T47D (cell line): Measurements from ENCODE around the gene CDKN1A.
"Not testable (repeated sequence)": the region's sequence is repeated elsewhere in the genome, so short reads cannot be mapped to it uniquely, and the experiment has no call there.

Experiments
- DNase-seq, 2 experiments: peaks; one replicate each; pipeline versions ENCODE4 v3.0.0 to v3.0.0-alpha.2; 2011 to 2012; ENCODE audit warnings: low read depth in 1 of 2, low spot score in 1 of 2
- JUND ChIP-seq: IDR thresholded peaks from 2 replicates; pipeline ENCODE4 v1.6.1; 2012; ENCODE audit warnings: low read depth
- in situ Hi-C: cut with HindIII; loops from 2 replicates; pipeline ENCODE4 v1.10.0; 2016; ENCODE audit warnings: low sequenced_read_pairs, low pct_unique_long_range_greater_than_20kb

The CDKN1A gene

DNA sequence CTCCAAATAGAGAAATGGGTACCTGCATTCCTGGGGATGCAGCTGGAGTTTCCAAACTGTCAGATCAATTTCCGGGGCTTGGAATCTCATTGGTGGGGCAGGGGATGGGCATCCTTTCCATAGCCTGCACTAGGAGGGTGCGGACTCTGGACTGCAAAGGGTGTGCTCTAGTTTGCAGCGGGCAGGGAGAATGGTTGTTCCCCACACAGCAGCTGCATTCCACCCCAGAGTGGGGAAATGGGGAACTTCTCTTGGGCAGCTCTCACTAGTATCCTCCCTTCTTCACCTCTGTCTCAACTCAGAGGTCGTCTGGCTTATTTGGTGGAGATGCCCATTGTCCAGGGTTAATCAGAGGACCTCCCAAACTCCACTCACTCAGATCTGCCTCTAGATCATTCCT, 34.5 kb upstream of the CDKN1A start:
- in situ Hi-C loops: no loop called here
- DNase-seq: no peak
- TF ChIP-seq JUND: no peak

DNA sequence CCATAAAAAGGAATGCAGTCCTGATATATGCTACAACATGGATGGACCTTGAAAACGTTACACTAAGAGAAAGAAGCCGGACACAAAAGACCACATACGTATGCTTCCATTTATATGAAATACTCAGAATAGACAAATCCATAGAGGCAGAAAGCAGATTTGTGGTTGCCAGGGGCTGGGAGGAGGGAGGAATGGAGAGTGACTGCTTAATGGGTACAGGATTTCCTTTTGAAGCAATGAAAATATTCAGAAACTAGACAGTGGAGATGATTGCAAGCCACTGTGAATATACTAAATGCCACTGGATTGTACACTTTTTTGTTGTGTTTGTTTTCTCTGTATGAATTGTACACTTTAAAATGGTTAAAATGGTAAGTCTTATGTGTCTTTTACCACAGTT, 29.4 kb upstream of the CDKN1A start:
- DNase-seq: no peak
- no peak for TF ChIP-seq JUND

DNA sequence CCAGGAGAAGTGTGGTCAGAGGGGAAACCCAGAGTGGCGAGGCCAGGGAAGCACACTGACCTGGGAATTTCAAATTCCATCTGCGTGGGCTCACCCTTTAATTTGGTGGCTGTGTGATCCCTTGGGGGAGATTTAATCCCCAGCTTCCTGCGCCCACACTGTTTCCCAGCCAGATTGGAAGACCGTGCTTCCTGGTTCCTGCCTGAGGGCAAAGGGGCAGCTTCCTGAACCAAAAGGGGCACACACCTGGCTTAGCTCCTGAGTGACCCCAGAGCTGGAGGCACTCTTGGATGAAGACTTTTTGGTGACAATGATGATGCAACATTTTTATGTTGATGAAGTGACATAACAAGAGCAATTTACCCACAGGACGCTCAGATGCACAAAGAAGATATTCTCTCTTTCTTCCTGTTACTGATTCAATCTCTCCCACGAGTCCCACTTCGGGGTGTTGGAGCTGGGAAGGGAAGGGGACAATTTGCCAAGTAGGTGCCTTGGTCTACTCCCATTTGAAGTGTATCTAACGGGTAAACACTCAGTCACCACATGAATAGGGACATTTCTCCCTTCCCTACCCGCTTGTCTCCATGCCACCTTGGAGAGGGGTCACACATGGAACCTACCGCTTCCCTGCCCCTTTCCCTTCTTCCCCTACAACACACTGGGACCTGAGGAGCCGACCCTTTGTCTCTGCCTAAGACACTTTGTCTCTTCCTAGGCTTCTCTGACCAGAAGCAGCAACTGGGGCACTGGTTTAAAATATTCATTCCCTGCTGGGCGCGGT, 28.6 kb upstream of the CDKN1A start:
- no peak for TF ChIP-seq JUND
- in situ Hi-C loops: no loop called here
- peak in 1 of 2 experiments; percentile 51 for DNase-seq

More for the DNA sequence above, 29.4 kb upstream of the CDKN1A start:
- in situ Hi-C loops: no loop called here

DNA sequence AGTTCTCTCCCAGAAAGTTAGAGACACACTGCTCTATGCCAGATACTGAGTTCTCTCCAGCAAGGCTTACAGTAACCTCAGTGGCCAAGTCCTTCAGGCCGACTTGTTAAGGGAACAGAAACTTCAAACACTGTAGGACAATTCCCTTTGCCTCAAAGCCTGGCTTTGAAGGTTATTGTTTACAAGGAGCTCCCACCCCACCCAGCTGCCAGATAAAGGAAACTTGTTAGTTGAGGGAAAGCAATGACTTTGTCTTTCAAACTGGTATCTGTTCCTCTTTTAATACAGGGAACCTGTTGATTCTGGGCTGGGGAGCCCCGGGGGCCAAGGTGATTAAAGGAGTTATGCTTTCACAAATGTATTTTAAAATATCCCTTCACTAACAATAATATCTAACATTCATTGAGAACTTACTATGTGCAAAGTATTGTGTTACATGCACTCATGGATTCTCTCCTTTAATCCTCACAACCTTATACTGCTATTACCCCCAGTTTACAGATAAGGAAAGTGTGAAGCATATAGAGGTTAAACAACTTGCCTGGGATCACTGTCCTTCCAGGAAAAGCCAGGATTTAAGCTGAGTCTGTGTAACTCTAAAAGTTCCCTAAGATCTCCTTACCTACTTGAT, 27.6 kb upstream of the CDKN1A start:
- DNase-seq: no peak
- in situ Hi-C loops: no loop called here
- TF ChIP-seq JUND: no peak

DNA sequence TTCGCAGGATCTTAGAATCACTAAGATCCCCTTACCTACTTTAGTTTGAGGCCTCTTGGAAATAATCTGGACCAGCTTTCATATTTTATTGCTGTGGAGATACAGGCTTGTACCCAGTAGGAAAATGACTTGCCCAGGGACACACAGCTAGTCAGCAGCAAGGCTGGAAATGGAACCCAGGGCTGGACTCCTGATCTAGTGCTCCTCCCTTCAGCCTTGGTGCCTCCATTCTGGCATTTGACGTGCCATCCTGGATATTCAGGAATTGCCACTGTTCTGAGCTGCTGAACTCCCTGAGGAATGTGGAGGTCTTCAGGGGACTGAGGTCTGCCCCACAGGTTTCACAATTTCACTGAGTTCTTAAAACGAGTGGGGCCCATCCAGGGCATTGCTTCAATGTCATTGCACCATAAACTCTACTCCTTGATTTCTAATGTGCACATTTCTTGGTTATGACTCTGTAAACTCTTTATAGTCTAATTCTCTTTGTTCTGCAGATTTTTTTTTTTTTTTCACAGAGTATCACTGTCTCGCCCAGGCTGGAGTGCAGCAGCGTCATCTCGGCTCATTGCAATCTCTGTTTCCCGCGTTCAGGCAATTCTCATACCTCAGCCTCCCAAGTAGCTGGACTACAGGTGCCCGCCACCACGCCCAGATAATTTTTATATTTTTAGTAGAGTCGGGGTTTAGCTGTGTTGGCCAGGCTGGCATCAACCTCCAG, 26.7 kb upstream of the CDKN1A start:
- no peak for DNase-seq
- no peak for TF ChIP-seq JUND
- in situ Hi-C loops: no loop called here

DNA sequence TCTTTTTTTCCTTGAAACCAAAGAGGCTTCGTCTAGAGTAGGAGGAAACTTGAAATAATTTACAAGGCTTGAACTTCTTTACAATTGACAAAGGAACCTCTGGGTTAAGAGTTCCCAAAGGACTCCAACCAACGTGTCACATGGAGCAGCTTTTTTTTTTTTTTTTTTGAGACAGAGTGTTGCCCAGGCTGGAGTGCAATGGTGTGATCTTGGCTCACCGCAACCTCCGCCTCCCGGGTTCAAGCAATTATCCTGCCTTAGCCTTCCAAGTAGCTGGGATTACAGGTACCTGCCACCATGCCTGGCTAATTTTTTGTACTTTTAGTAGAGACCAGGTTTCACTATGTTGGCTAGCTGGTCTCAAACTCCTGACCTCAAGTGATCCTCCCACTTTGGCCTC, 24.0 kb upstream of the CDKN1A start:
- DNase-seq, in situ Hi-C loops: not testable (repeated sequence)

DNA sequence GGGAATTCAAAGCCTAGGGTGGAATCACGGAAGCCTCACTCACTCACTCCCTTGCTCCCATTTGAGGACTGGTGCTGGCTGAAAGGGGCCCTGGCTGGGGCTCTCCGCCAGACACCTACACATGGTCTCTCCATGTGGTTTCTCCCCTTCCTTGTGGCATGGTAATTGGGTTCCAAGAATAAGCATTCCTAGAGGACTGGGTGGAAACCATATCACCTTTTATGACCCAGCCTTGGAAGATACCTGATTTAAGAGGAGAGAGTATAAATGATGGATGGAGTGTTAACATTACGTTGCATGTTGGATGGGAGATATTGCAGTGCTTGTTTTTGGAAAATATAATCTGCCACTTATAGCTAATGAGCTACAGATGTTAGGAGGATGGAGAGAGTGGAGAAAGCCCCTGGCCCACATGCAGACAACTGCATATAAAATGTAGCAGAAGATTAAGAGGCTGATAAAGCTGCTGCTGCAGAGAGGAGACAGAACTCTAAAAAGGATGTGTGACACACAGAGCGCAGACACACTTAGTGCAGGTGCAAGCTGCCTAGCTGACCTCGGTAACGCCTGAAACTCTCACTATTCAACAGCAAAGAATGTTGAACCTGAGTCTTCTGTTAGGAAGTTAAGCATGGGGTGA, 23.3 kb upstream of the CDKN1A start:
- no peak for TF ChIP-seq JUND
- DNase-seq: no peak
- in situ Hi-C loops: no loop called here

DNA sequence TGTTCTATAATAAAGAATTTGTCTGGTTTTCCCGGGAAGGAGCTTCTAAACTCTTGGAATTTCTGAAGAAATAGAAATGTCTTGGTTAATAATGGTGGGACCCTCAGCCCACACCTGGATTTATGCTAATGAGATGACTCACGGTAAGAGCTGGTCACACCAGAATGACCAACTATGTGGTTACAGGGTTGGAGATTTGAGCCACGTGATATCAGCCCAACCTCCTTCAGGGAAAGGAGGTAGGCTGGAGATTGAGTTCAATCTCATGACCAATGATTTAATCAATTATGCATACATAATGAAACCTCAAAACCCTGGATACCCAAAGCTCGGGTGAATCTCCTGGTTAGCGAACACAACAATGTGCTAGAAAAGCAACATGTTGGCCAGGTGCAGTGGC, 22.1 kb upstream of the CDKN1A start:
- no peak for TF ChIP-seq JUND
- DNase-seq: no peak
- in situ Hi-C loops: no loop called here

DNA sequence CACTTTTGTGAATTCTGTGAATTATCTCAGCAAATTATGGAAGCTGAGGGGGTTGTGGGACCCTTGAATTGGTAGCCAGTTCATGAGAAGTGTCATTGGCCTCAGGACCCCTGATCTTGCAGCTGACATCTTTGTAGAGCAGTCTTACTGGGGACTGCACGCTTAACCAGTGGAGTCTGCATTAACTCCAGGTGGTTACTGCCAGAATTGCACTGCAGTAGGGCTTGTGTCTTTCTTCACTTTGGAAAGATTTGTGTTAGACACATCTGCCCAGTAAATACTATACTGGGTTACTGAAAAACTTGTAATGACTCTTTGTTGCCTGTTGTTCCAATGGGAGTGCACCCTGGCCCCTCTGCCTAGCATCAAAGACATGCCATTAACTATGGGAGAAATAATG, 21.2 kb upstream of the CDKN1A start:
- no peak for TF ChIP-seq JUND
- no peak for DNase-seq
- in situ Hi-C loops: no loop called here

DNA sequence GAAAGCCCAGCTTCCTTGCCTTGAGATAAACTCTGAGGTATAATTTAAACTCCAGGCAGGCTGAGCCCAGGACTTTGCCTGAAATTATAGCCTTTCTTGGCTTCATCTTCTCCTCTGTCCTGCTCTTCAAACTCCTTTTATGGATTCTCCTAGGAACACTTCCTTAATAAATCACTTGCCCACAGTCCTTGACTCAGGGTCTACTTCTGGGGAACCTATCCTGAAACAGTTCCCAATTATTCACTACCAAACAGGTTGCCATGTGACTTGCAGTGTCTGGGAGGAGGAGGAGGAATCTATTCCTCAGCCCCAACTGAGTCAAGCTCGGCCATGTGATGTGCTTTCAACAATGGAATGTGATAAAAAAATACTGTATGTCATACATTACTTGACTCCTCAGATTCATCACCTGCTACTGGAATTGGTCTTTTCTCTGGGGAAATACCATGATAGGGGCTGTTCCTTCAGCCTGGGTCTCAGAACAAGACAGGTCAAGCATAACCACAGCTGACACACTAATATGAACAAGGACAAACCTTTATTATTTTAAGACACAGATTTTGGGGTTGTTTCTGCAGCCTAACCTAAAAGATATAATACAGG, 20.5 kb upstream of the CDKN1A start:
- no peak for DNase-seq
- in situ Hi-C loops: no loop called here
- TF ChIP-seq JUND: no peak

DNA sequence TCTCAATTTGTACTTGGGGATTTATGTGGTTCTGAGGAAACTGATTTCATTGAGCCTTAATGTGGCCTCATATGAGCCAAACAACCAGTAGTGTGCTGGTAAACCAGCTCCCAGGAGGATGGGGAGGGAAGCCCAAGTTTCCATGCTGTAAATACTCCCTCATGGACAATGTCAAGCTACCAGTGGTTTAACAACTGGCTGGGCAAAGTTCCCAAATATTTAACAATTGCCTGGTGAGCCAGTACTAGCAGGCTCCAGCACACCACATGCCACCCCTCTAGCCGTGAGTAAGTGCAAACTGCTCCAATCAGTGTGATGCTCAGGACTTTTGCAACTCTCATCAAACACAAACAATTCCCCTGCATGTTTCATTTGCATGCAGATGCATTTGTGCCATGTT, 19.2 kb upstream of the CDKN1A start:
- no peak for DNase-seq
- no peak for TF ChIP-seq JUND
- in situ Hi-C loops: no loop called here

DNA sequence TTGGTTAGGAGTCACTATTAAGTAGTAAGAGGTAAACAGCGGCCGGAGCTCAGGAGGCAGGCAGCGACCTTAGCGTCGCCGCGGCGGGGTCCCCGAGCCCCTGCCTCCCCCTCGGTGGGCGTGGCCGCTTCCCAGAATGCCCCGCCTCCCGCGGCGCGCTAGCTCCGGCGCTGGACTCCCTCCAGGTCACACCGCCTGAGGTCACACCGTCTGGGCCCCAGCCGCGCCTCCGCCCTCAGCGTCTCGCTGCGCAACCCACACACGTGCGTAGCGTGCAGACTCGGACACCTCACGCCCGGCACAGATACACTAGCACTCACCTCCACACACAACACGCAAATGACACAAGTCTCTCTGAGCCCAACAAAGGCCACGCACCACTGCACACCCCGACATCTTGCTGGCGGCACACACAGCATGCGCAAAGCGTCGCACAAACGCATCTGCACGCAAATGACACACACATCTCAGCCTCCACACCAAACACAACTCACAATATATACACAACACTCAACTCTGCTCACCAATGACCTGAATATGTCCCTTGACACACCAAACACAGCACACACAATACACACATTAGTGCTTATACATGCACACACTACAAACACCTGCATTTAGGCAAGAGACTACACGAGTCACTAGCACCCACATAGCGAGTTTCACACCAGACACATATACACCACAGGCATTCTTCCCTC, 17.6 kb upstream of the CDKN1A start:
- DNase-seq: no peak
- in situ Hi-C loops: no loop called here
- no peak for TF ChIP-seq JUND
